Chondrocyte (in vitro differentiated cells): ENCODE data around the gene EMC1. TPM values are rescaled to one million over a fixed set of nuclear protein-coding genes. Genes with fewer than 3 reads are reported as not detected.
"Not testable (repeated sequence)": the region's sequence is repeated elsewhere in the genome, so short reads cannot be mapped to it uniquely, and the experiment has no call there.

ENCODE experiments used
- DNase-seq: peaks from one replicate; pipeline ENCODE4 v3.0.0; 2021; ENCODE audit warnings: mixed read lengths, low spot score
- H3K27ac Mint-ChIP-seq: one replicate; pipeline ENCODE4 v1.8.0; 2021; ENCODE audit warnings: mild to moderate bottlenecking, moderate library complexity, mixed read lengths; ENCODE audit not compliant: unreplicated experiment
- H3K27me3 Mint-ChIP-seq: 2 replicates; pipeline ENCODE4 v1.8.0; 2021; ENCODE audit warnings: low read depth, mixed read lengths
- H3K36me3 Mint-ChIP-seq: 2 replicates; pipeline ENCODE4 v1.8.0; 2021; ENCODE audit warnings: low read depth, mixed read lengths
- H3K4me1 Mint-ChIP-seq: 2 replicates; pipeline ENCODE4 v1.8.0; 2021; ENCODE audit warnings: low read depth, mild to moderate bottlenecking, mixed read lengths
- H3K4me3 Mint-ChIP-seq: one replicate; pipeline ENCODE4 v1.8.0; 2021; ENCODE audit warnings: mild to moderate bottlenecking, moderate library complexity, mixed read lengths; ENCODE audit not compliant: unreplicated experiment
- H3K9me3 Mint-ChIP-seq: 2 replicates; pipeline ENCODE4 v1.8.0; 2021; ENCODE audit warnings: low read depth, mixed read lengths
- CTCF ChIP-seq: fragments of 200-600 bp; sonication (generic); IDR thresholded peaks from 2 replicates; pipeline ENCODE4 v1.5.0; 2021; ENCODE audit warnings: antibody characterized with exemption, mild to moderate bottlenecking, moderate library complexity
- total RNA-seq: library from RNA; stranded (reverse); gene quantifications from 3 replicates; pipeline ENCODE4 v1.2.1, GENCODE V29; 2021

The EMC1 gene
- total RNA-seq, 1 donor from 2014 or later = 51.9 TPM

- Mint-ChIP-seq H3K4me1 (no peaks in the 10 kb centered on the region), H3K27me3 (no peaks in the 10 kb centered on the region), H3K36me3 (peaks cover 5% of the 10 kb centered on the region), H3K27ac (no peak overlapping the region), H3K9me3 (no peaks in the 10 kb centered on the region), H3K4me3 (no peak overlapping the region)
- DNase-seq = no peak
- no peak for TF ChIP-seq CTCF
Observed at GRCh38 chr1:19262744-19263143, 11.4 kb upstream of the EMC1 start.

- no peak for TF ChIP-seq CTCF
Observed at GRCh38 chr1:19262047-19262446, 10.7 kb upstream of the EMC1 start.

GRCh38 chr1:19260211-19261138 is 9.2 kb upstream of the EMC1 start:
- no peak for DNase-seq
- Mint-ChIP-seq H3K27ac (no peak overlapping the region), H3K9me3 (no peaks in the 10 kb centered on the region), H3K27me3 (no peaks in the 10 kb centered on the region), H3K4me3 (no peak overlapping the region), H3K36me3 (peaks cover 9% of the 10 kb centered on the region), H3K4me1 (no peaks in the 10 kb centered on the region)
- no peak for TF ChIP-seq CTCF

More at GRCh38 chr1:19262047-19262446, 10.7 kb upstream of the EMC1 start:
- H3K4me3 Mint-ChIP-seq = no peak overlapping the region
- peaks cover 8% of the 10 kb centered on the region for H3K36me3 Mint-ChIP-seq
- H3K27ac Mint-ChIP-seq = no peak overlapping the region
- H3K4me1 Mint-ChIP-seq = no peaks in the 10 kb centered on the region
- no peak for DNase-seq
- no peaks in the 10 kb centered on the region for H3K27me3 Mint-ChIP-seq
- H3K9me3 Mint-ChIP-seq = no peaks in the 10 kb centered on the region

- Mint-ChIP-seq H3K36me3 (peaks cover 9% of the 10 kb centered on the region), H3K27ac (no peak overlapping the region), H3K4me3 (no peak overlapping the region), H3K9me3 (no peaks in the 10 kb centered on the region), H3K4me1 (peaks cover 5% of the 10 kb centered on the region), H3K27me3 (no peaks in the 10 kb centered on the region)
- TF ChIP-seq CTCF = no peak
- DNase-seq = no peak
Observed at GRCh38 chr1:19258353-19258752, 7.0 kb upstream of the EMC1 start.

- no peak for TF ChIP-seq CTCF
- H3K4me3 Mint-ChIP-seq = no peak overlapping the region
- no peak for DNase-seq
- H3K27ac Mint-ChIP-seq = no peak overlapping the region
- H3K9me3 Mint-ChIP-seq = no peaks in the 10 kb centered on the region
- peaks cover 9% of the 10 kb centered on the region for H3K36me3 Mint-ChIP-seq
- H3K4me1 Mint-ChIP-seq = peaks cover 13% of the 10 kb centered on the region
- no peaks in the 10 kb centered on the region for H3K27me3 Mint-ChIP-seq
Observed at GRCh38 chr1:19257178-19257914, 6.0 kb upstream of the EMC1 start.

GRCh38 chr1:19256301-19256700 is 5.0 kb upstream of the EMC1 start:
- H3K27ac Mint-ChIP-seq, H3K27me3 Mint-ChIP-seq, H3K4me3 Mint-ChIP-seq, H3K36me3 Mint-ChIP-seq, DNase-seq, H3K9me3 Mint-ChIP-seq: not testable (repeated sequence)
- H3K4me1 Mint-ChIP-seq = peaks cover 16% of the 10 kb centered on the region
